Posterior cingulate gyrus (tissue), 11 donors: Measurements from ENCODE around the gene LRRC9.
"Not testable (repeated sequence)": the region's sequence is repeated elsewhere in the genome, so short reads cannot be mapped to it uniquely, and the experiment has no call there.

Experiments used
- DNase-seq, 10 donors: peaks; one replicate each; pipeline versions ENCODE4 v3.0.0 to v3.0.0-alpha.2; 2020 to 2021; ENCODE audit warnings: mixed read lengths in 3 of 10
- intact Hi-C: fragments of 100-400 bp; cut with DNase I; formaldehyde crosslinking; loops from one replicate; pipeline ENCODE4 v1.15.1; 2023

Gene LRRC9

DNA sequence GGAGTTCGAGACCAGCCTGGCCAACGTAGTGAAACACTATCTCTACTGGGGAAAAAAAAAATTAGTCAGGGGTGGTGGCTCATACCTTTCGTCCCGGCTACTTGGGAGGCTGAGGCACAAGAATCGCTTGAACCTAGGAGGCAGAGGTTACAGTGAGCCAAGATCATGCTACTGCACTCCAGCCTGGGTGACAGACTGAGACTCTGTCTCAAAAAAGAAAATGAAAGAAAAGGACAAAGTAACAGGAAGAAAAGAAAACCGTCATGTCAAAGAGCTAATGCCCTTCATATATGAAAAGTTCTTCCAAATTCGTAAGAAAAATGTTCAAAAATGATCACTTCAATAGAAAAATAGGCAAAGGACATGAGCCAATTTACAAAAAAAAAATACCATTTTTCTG lies 179.9 kb downstream of the LRRC9 start:
- DNase-seq, intact Hi-C loops: not testable (repeated sequence)

DNA sequence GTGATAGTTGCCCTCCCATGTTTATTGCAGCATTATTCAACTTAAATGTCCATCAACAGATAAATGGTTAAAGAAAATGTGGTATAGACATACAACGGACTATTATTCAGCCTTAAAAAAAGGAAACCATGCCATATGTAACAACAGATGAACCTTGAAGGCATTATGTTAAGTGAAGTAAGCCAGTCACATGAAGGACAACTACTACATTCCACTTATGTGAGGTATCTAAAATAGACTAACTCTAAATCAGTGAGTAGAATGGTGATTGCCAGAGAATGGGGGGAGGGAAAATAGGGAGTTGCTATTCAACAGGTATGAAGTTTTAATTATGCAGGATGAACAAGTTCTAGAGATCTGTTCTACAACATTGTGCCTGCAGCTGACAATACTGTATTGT lies 181.8 kb downstream of the LRRC9 start:
- intact Hi-C loops, result no loop called here
- no peak for DNase-seq

DNA sequence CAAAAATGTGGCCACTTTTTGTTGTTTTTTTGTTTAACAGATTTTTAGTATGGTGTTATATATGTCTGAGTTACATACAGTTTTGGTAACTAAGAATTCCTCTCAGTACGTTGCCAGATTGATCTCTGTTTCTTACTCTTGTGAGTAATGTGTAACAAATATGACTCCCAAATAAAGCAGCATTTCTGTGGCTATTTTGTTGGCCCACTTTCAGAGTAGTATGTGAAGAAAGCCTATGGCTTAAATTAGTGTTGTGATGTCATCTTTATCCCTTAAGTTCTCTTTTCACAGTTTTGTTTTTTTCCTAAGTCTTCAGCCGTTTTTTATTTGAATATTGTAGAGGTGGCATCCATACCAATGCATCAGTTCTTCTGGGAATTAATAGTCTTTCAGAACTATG lies 182.4 kb downstream of the LRRC9 start:
- DNase-seq, result no peak
- intact Hi-C loops, result no loop called here

GRCh38 chr14:60106339-60106738 lies 186.4 kb downstream of the LRRC9 start:
- intact Hi-C loops, result no loop called here
- DNase-seq, result peak in 5 of 10 donors; percentile 15 to 85 (median 44)

DNA sequence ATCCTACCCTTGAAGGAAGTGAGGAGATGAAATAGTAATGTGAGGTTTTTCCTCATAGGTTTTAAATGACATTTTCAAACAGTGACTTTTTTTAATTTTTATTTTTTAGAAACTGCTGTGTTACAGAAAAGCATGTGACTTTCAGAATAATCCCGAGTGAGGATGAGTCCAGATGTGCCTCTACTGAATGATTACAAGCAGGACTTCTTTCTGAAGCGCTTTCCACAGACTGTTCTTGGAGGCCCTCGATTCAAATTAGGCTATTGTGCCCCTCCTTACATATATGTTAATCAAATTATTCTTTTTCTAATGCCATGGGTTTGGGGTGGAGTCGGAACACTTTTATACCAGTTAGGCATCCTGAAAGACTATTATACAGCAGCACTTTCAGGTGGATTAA lies 187.5 kb downstream of the LRRC9 start:
- intact Hi-C loops, result no loop called here
- no peak for DNase-seq

GRCh38 chr14:60111732-60112131 lies 191.8 kb downstream of the LRRC9 start:
- DNase-seq, result no peak
- intact Hi-C loops, result no loop called here
